Measurements from ENCODE around the gene ISOC1.

- TF ChIP-seq GATA2 (IDR thresholded peaks at IDR 0.05; ENCODE audit: low read depth, low read length) = no peak
- no peak for TF ChIP-seq GATA3 (IDR thresholded peaks at IDR 0.05; ENCODE audit: low read depth, low read length)
These were observed 663 bp downstream of the ISOC1 start for GRCh38 chr5:129094924-129095899.

All from SH-SY5Y (cell line).